Limb (tissue), 2 donors: ENCODE data around the gene PARP16.

Source experiments
- DNase-seq, 2 donors: peaks; one replicate each; pipeline ENCODE4 v3.0.0-alpha.2; 2016; ENCODE audit errors: extremely low spot score in 2 of 2

The PARP16 gene

GRCh38 chr15:65311760-65312159 is 25.1 kb upstream of the PARP16 start:
- DNase-seq, result no peak

GRCh38 chr15:65310431-65311137 is 23.9 kb upstream of the PARP16 start:
- no peak for DNase-seq

- no peak for DNase-seq
These were observed 23.3 kb upstream of the PARP16 start for GRCh38 chr15:65309882-65310418.

DNA sequence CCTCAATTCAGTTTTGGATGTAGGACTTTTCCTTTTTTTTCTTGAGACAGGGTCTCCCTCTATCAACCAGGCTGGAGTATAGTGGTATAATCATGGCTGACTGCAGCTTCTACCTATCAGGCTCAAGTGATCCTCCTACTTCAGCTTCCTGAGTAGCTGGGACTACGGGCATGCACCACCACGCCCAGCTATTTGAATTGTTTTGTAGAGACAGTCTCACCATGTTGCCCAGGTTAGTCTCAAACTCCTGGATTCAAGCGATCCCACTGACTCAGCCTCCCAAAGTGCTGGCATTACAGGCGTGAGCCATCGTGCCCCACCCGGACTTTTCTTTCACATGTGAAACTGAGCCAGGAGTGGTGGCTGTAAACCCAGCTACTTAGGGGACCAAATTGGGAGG is 21.3 kb upstream of the PARP16 start:
- DNase-seq, result no peak

DNA sequence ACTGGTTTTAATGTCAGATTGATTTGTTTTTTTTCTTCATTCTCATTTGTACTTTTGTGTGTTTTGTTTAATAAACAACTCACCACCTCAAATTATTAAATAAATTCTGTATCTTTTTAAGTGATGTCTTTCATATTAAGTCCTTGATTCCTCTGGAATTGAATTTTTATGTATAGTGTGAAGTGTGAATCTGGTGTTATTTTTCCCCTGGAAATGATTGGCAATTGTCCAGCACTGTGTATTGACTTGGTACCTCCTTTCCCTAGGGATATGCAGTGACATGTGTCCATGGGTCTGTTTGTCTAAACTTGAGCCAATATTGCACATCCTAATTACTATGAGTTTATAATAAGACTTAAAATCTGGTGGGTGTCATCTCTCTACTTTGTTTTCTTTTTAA is 19.9 kb upstream of the PARP16 start:
- DNase-seq, result no peak

DNA sequence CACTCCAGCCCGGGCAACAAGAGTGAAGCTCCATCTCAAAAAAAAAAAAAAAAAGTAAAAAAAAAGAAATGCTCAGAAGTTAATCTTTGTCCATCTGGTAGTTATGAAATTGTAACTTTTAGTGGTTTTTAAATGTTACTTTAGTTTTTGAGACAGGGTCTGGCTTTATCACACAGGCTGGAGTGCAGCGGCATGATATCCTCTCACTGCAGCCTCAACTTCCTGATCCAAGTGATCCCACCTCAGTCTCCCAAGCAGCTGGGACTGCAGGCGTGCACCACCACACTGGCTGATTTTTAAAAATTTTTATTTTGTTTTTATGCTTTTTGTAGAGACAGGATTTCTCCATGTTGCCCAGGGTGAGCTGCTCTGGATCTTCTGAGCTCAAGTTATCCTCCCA is 19.1 kb upstream of the PARP16 start:
- DNase-seq, result no peak

GRCh38 chr15:65305150-65305758 is 18.6 kb upstream of the PARP16 start:
- no peak for DNase-seq

GRCh38 chr15:65304381-65305149 is 17.9 kb upstream of the PARP16 start, which contains the start of gene RNU5B-1:
RNU5B-1 (plus strand) TSS chr15:65304677.
- DNase-seq, result peak; percentile 79 to 95

DNA sequence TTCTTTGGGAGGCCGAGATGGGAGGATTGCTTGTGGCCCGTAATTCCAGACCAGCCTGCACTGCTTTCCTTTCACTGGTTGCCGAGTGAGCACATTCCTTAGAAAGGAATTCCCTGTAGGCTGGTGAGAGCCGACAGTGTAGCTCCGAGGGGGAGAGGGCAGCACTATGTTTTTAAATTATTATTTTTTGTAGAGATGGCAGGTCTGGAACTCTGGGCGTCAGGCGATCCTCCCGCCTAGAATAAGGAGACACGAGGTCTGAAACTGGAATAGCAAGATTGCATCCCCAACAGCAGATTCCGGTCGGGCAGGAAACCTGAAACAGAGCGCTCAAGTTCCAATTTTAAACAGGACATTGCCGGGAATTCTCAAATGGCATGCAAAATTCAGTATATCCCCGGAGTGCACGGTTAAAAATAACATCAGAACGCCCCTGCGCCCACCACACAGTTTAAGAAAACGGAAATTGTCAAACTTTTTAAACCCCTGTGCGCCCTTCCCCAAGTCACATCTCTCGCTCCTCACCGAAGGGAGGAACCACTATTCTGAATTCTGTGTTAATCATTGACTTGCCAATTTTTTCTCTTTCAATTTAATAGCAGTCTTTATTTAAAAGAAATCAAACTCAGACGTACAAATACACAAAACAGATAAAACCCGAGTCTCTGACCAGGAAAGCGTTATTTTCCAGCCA is 17.2 kb upstream of the PARP16 start:
- DNase-seq, result peak; percentile 72 to 82

DNA sequence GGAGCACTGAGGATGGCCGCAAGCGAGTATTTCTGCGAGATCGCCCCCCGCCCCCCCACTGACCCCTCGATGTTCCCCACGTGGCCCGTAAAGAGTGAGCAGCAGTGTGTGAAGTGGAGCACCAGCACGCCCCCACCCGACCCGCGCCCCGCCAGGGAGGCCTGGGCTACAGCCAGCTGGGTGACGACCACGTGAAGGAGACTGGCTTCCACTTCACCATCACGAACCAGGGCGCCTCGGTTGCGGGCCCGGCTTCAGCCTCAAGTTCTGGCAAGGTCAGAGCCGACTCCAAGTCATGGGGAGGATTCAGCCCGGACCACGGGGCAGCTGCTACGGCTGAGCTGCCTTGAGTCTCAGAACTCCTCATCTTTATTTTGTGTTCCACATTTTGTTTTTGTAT is 15.4 kb upstream of the PARP16 start:
- no peak for DNase-seq

- DNase-seq, result no peak
These were observed 14.3 kb upstream of the PARP16 start for GRCh38 chr15:65300924-65301441.

DNA sequence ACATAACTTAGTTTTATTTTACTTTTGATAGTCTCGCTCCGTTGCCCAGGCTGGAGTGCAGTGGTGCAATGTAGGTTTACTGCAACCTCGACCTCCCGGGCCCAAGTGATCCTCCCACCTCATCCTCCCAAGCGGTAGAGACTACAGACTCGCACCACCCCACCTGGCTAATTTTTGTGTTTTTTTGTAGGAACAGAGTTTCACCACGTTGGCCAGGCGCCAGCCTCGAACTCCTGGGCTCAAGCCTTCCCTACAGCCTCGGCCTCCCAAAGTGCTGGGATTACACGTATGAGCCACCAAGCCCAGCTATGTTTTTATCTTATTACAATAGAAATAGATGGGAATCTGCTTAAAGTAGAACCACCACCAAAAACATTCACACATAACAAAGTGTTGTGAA is 12.0 kb upstream of the PARP16 start:
- no peak for DNase-seq

GRCh38 chr15:65292938-65293518 is 6.3 kb upstream of the PARP16 start:
- no peak for DNase-seq

GRCh38 chr15:65290228-65290627 is 3.5 kb upstream of the PARP16 start:
- DNase-seq, result no peak

GRCh38 chr15:65289261-65289854 is 2.7 kb upstream of the PARP16 start:
- DNase-seq, result no peak

DNA sequence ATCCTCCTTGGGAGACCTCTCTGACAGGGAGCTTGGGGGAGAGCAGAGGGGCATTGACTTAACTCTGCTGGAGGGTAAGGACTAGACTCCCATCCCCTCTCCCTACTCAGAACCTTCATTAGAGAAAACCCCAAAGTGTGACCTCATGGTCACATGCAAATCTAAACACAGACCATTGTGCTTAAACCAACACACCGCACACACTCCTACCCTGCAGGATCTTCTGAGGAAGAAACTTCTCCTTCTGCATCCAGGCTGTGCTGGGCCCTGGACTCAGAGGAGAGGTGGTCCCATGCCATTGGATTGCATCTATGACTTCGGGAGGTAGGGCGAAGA is 805 bp upstream of the PARP16 start:
- DNase-seq, result no peak

DNA sequence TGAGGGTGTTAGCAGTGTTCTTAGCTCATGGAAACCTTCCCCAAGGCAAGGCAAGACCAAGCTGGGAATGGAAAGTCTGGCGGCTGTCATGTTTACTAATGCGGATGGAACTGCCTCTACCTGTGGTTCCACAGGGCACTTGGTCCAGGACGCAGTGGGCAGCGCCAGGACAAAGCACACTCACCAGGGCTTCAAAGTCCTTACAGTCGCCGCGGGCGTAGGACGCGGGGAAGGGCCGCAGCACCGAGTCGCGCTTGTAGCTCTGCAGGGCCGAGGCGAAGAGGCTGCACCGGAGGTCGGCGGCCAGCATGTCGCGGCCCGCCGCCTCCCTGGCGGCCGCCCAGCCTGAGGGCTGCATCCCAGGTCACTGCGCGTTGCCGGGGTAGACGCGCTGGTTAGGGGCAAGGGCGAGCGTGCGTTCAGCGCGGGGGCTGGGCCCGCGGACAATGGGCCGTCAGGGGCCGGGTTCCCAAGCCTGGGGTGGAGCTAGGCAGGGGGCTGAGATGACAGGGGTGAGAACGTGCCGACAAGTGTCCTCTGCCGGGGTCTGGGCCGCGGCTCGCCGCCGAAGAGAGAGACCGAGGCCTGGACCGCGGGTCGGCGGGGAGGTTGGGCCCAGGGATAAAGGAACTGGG is 497 bp downstream of the PARP16 start:
- peak in 1 of 2 donors; percentile 16 for DNase-seq

DNA sequence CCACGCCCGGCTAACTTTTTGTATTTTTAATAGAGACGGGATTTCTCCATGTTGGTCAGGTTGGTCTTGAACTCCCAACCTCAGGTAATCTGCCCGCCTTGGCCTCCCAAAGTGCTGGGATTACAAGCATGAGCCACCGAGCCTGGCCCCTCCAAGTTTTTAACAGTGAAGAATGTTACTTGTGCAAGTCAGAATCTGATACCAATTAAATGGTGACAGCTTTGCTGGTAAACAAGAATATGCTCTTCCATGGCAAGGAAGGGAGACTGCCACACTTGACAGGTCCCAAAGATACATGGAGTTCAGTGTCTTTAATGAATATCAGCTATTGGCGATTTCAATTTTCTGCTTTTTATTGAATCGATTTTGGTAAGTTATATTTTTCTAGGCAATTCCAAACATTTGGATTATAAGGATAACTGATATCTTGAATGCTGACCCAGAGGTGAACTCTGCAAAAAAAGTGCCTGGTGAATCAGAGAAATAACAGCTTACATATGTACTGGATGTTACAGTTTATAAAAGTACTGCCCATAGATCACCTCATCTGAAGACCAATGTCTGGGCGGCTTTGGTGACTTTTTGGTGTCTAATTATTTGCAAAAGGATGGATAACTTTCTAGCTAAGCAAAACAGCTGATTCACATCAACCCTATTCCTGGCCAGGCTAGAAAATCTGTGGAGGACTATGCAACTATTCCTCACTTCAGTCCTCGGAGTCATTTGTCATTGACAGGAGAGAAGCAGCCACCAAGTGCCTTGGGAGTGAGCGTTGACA is 1.2 kb downstream of the PARP16 start:
- no peak for DNase-seq

- no peak for DNase-seq
These were observed 8.2 kb downstream of the PARP16 start for GRCh38 chr15:65278480-65278879.

GRCh38 chr15:65277015-65277414 is 9.7 kb downstream of the PARP16 start:
- DNase-seq, result no peak
